ENCODE results near the gene FAR1. TPM values are rescaled to one million over a fixed set of nuclear protein-coding genes. Genes with fewer than 3 reads are reported as not detected.
"Not testable (repeated sequence)": the region's sequence is repeated elsewhere in the genome, so short reads cannot be mapped to it uniquely, and the experiment has no call there.

Gene FAR1, protein sequence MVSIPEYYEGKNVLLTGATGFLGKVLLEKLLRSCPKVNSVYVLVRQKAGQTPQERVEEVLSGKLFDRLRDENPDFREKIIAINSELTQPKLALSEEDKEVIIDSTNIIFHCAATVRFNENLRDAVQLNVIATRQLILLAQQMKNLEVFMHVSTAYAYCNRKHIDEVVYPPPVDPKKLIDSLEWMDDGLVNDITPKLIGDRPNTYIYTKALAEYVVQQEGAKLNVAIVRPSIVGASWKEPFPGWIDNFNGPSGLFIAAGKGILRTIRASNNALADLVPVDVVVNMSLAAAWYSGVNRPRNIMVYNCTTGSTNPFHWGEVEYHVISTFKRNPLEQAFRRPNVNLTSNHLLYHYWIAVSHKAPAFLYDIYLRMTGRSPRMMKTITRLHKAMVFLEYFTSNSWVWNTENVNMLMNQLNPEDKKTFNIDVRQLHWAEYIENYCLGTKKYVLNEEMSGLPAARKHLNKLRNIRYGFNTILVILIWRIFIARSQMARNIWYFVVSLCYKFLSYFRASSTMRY
- polyA plus RNA-seq (2013, experiment 1 of 2; ENCODE audit: insufficient read length), result 44.4 TPM
- polyA plus RNA-seq (2013, experiment 2 of 2; ENCODE audit: insufficient read length), result 33.0 TPM

- peak; percentile 100 for DNase-seq
These were observed at the start of gene FAR1 for GRCh38 chr11:13668102-13668956. FAR1 (plus strand) TSS chr11:13668668; CDS start chr11:13694766, 26,098 bp downstream.

GRCh38 chr11:13620063-13620462 is 48.4 kb upstream of the FAR1 start:
- DNase-seq, result no peak

GRCh38 chr11:13626818-13627217 is 41.6 kb upstream of the FAR1 start:
- DNase-seq, result not testable (repeated sequence)

DNA sequence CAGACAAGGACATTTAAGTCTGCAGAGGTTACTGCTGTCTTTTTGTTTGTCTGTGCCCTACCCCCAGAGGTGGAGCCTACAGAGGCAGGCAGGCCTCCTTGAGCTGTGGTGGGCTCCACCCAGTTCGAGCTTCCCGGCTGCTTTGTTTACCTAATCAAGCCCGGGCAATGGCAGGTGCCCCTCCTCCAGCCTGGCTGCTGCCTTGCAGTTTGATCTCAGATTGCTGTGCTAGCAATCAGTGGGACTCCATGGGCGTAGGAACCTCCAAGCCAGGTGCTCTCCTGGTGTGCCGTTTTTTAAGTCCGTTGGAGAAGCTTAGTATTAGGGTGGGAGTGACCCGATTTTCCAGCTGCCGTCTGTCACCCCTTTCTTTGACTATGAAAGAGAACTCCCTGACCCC is 39.8 kb upstream of the FAR1 start:
- not testable (repeated sequence) for DNase-seq

DNA sequence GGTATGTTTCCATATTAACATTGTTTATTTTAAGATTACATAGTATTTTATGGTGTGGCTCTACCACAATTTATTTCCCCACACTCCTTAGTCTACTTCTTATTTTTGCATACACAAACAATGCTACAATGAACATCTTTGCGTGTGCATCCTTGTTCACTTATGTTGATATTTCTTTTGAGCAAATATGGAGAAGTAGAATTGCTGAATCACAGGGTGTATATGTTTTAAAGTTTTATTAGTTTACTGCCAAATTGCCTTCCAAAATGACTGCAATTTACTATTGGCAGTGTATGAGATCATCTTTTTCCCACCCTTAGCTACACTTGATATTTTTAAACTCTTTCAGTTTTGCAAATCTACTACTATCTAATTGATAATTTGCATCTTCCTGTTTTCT is 38.7 kb upstream of the FAR1 start:
- no peak for DNase-seq

DNA sequence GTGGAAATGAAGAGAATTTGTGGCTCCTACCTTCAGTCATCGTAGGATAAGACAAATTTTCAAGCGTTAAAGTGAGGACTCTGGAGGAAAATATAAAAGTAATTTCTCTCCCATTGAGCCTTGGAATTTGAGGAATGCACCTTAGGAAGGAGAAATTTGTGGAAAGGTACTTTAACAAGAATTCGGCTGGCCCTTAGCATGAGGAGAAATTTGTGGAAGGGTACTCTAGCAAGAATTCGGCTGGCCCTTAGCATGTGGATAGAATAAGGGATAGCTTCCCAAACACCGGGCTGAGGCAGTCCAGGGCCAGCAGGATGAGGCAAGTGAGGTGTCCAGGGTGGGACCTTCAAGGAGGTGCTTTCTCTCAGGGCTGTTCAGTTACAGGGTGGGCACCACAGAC is 33.2 kb upstream of the FAR1 start:
- no peak for DNase-seq

DNA sequence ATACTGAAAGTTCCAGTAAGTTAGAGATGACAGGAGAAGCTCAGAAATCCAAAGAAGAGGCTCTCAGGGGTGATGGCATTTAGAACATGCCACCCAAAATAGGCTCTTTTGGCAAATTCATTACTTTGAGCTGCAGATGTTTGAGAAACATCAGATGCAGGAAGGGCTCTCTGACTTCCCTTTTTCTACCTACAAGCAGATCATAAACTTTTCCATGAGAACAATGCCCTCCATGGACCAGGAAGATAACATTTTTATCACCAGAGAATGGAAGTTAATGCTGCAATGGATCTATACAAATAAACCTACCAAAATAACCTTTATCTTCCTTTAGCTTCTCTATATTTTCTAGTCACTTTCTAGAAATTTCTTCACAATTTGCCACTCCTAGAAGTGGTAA is 32.7 kb upstream of the FAR1 start:
- no peak for DNase-seq

- no peak for DNase-seq
These were observed 31.1 kb upstream of the FAR1 start for GRCh38 chr11:13637125-13638069.

DNA sequence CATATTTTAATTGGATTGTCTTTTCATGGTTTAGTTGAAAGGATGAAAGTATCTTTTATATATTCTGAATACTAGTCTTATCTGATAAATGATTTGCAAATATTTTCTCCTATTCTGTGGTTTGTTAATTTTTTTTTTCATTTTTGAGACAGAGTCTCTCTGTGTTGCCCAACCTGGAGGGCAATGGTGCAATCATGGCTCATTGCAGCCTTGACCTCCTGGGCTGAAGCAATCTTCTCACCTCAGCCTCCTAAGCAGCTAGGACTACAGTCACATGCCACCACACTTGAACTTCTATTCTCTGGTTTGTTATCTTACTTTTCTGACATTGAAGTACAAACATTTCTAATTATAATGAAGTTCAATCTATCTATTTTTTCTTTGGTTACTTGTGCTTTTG is 30.0 kb upstream of the FAR1 start:
- no peak for DNase-seq

- no peak for DNase-seq
These were observed 23.3 kb upstream of the FAR1 start for GRCh38 chr11:13644997-13645687.

GRCh38 chr11:13647391-13647790 is 21.1 kb upstream of the FAR1 start:
- no peak for DNase-seq

DNA sequence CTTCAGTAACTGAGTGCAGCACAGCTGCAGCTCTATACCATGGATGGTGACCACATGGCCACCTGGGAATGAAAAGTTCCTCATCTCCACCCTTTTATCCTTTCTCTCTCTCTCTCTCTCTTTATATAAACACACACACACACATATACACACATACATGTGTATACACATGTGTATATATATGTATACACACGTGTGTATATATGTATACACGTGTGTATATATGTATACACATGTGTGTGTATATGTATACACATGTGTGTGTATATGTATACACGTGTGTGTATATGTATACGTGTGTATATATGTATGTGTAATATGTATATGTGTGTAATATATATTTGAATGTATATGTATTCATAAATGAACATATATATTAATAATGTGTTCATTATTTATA is 18.8 kb upstream of the FAR1 start:
- no peak for DNase-seq

- DNase-seq, result not testable (repeated sequence)
These were observed 17.0 kb upstream of the FAR1 start for GRCh38 chr11:13651515-13651914.

GRCh38 chr11:13661074-13661623 is 7.3 kb upstream of the FAR1 start:
- no peak for DNase-seq

- peak; percentile 16 for DNase-seq
These were observed 4.8 kb upstream of the FAR1 start for GRCh38 chr11:13663631-13664071.

- no peak for DNase-seq
These were observed 4.1 kb upstream of the FAR1 start for GRCh38 chr11:13664351-13664750.

GRCh38 chr11:13666708-13667107 is 1.8 kb upstream of the FAR1 start:
- no peak for DNase-seq

GRCh38 chr11:13667245-13667644 is 1.2 kb upstream of the FAR1 start:
- DNase-seq, result no peak

GRCh38 chr11:13667795-13668101 is 720 bp upstream of the FAR1 start:
- no peak for DNase-seq

DNA sequence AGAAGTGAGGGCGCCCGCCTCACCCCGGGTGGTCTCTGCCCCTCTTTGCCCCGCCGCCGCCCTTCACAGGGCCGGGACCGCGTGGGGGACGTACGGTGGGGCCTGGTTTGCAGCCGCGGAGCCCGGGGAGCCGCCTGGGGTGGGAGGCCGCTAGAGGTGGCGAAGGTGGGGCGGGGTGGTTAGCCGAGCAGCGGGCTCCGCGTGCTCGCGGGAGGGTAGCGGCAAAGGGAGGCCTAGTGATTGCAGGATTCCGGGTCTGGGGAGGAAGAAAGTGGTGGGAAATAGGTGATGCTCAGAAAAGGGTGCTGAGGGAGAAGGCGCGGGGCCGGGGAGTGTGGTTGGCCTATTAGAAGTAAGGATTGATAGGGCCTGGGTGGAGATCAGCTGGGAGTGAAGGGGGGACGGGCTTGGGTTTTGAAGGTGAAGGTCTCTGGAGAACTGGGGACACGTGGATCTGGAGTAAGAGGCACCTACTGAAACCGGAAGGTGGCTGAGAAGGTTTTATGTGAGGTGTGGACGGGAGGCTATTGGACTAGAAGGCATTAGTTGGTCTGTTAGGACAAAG is 571 bp downstream of the FAR1 start:
- DNase-seq, result peak; percentile 23

Data from fibroblast of skin of back (primary cell).